Suprapubic skin (tissue), 4 donors: ENCODE results near the gene IQCN. TPM values are rescaled to one million over a fixed set of nuclear protein-coding genes. Genes with fewer than 3 reads are reported as not detected.
A peak's percentile ranks its signal among the peaks of the same experiment; 100 is the strongest.

Experiments
- DNase-seq, 2 donors: peaks; one replicate each; pipeline ENCODE4 v3.0.0-alpha.2; 2019; ENCODE audit warnings: low spot score in 2 of 2
- H3K27ac ChIP-seq: fragments of 200-600 bp; sonication (generic); one replicate; pipeline ENCODE4 v1.5.1; 2019
- H3K27me3 ChIP-seq: fragments of 200-600 bp; sonication (generic); one replicate; pipeline ENCODE4 v1.5.1; 2019
- H3K36me3 ChIP-seq: fragments of 200-600 bp; sonication (generic); one replicate; pipeline ENCODE4 v1.5.1; 2019
- H3K4me1 ChIP-seq: fragments of 200-600 bp; sonication (generic); one replicate; pipeline ENCODE4 v1.5.1; 2019
- H3K4me3 ChIP-seq: fragments of 200-600 bp; sonication (generic); one replicate; pipeline ENCODE4 v1.5.1; 2019; ENCODE audit warnings: mild to moderate bottlenecking
- H3K9me3 ChIP-seq: fragments of 200-600 bp; sonication (generic); one replicate; pipeline ENCODE4 v1.5.1; 2019
- EP300 ChIP-seq: sonication (generic); formaldehyde crosslinking; IDR thresholded peaks from one replicate; pipeline ENCODE4 v1.6.1; 2017; ENCODE audit warnings: antibody characterized with exemption
- POLR2A ChIP-seq, 2 donors: fragments of 450-650 bp; IDR thresholded peaks; one replicate each; pipeline ENCODE4 v1.6.1; 2017; ENCODE audit warnings: antibody characterized with exemption in 2 of 2, mild to moderate bottlenecking in 2 of 2, moderate library complexity in 2 of 2
- POLR2AphosphoS5 ChIP-seq, 3 donors: sonication (generic); formaldehyde crosslinking; IDR thresholded peaks; one replicate each; pipeline ENCODE4 v1.6.1; 2017; ENCODE audit warnings: antibody characterized with exemption in 3 of 3
- WGBS: methylation state at CpG from one replicate; pipeline ENCODE4 v1.1.5; 2018; 5-methylcytosine and 5-hydroxymethylcytosine counted together
- total RNA-seq, 4 donors: library from RNA; depleted of rRNA; stranded (reverse); fragments of >200 nt; gene quantifications; one replicate each; pipeline ENCODE4 v1.1.0, GENCODE V29; 2016
- TF ChIP-seq, protein P1 (sequence below), 2 donors: fragments of 200-600 bp in 1 of 2; fragments of 450-650 bp in 1 of 2; sonication (generic) in 1 of 2; IDR thresholded peaks; one replicate each; pipeline ENCODE4 v1.5.1; 2016 to 2019; ENCODE audit warnings: antibody characterized with exemption in 2 of 2, mild to moderate bottlenecking in 1 of 2, moderate library complexity in 1 of 2

IQCN gene
- total RNA-seq, 4 donors from 2014 or later: 8.1 to 27.6 (median 13.6) TPM

DNA sequence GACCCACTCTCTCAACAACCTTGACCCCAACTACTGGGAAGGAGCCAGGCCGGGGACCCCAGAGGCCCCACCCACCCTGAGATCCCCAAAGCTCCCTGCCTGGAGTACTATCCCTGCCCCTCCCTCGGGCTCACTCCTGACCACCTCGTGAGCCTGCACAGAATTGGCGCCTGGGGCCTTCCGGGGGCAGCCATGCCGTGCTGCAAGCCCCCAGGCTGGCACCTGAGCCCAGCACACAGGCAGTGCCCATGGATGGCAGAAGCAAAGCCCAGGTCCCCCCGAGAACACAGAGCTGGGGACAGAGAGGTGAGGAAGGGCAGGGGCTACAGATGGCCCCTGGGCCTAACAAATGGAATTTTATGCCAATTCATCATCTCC is 34.7 kb upstream of the IQCN start:
- WGBS: 100% methylated on average over 2 of the region's 7 CpGs
- H3K9me3 ChIP-seq: no peaks in the 10 kb centered on the region
- peaks cover 40% of the 10 kb centered on the region for H3K36me3 ChIP-seq
- DNase-seq: no peak
- peaks cover 40% of the 10 kb centered on the region for H3K4me1 ChIP-seq
- TF ChIP-seq EP300 (no peak), POLR2A (IDR thresholded peaks at IDR 0.05) (no peak), POLR2AphosphoS5 (IDR thresholded peaks at IDR 0.05) (no peak)
- TF ChIP-seq, protein P1, sequence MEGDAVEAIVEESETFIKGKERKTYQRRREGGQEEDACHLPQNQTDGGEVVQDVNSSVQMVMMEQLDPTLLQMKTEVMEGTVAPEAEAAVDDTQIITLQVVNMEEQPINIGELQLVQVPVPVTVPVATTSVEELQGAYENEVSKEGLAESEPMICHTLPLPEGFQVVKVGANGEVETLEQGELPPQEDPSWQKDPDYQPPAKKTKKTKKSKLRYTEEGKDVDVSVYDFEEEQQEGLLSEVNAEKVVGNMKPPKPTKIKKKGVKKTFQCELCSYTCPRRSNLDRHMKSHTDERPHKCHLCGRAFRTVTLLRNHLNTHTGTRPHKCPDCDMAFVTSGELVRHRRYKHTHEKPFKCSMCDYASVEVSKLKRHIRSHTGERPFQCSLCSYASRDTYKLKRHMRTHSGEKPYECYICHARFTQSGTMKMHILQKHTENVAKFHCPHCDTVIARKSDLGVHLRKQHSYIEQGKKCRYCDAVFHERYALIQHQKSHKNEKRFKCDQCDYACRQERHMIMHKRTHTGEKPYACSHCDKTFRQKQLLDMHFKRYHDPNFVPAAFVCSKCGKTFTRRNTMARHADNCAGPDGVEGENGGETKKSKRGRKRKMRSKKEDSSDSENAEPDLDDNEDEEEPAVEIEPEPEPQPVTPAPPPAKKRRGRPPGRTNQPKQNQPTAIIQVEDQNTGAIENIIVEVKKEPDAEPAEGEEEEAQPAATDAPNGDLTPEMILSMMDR (IDR thresholded peaks at IDR 0.05): no peak
- H3K27me3 ChIP-seq: no peaks in the 10 kb centered on the region
- H3K4me3 ChIP-seq: no peak overlapping the region
- no peak overlapping the region for H3K27ac ChIP-seq

DNA sequence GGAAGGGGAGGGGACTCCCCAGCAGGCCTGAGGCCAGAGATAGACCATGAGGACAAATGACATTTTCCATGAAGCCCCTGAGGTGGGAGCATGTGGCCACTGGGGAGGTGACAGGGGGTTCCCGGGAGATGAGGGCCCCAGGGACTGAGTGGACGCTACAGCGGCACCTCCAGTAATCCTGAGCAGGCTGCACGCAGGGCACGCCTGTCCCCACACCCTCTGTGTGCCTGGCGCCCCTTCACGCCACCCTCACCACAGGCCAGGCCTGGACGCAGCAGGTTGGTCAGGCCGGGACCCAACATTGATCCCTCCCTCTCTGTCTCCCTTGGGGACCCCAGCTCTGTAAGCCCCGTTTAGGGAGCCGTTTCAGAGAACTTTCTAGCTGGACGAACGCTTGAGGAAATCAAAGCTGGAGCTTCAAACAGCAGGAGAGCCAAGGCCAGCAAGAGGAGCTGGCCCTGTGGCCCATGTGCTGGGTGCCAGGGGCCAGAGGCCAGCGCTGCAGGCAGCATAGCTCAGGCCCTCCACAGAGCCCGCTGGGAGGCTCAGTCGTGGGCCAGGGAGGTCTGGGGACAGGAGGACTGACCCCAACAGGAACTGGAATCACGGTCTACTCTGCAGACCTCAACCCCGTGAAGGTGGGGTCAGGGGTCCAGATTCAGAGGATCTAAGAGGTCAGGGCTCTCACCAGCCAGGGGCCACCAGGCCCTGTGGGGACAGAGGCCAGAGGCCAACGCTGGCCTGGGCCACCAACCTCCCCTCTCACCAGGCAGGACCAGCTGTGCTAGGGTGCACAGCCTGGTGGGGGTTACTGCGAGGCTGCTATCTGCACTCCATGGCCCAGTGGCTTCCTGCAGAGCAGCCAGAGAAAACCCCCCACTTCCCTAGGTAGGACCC is 34.0 kb upstream of the IQCN start:
- H3K4me1 ChIP-seq: peaks cover 47% of the 10 kb centered on the region
- no peak for DNase-seq
- H3K36me3 ChIP-seq: peaks cover 37% of the 10 kb centered on the region
- WGBS: 81% methylated on average over 5 of the region's 20 CpGs
- peak overlapping the region; percentile 20 for H3K27ac ChIP-seq
- no peak overlapping the region for H3K4me3 ChIP-seq
- H3K9me3 ChIP-seq: no peaks in the 10 kb centered on the region
- H3K27me3 ChIP-seq: no peaks in the 10 kb centered on the region
- TF ChIP-seq, protein P1 (IDR thresholded peaks at IDR 0.05): no peak
- TF ChIP-seq POLR2A (IDR thresholded peaks at IDR 0.05): no peak
- no peak for TF ChIP-seq EP300
- TF ChIP-seq POLR2AphosphoS5 (IDR thresholded peaks at IDR 0.05): no peak

DNA sequence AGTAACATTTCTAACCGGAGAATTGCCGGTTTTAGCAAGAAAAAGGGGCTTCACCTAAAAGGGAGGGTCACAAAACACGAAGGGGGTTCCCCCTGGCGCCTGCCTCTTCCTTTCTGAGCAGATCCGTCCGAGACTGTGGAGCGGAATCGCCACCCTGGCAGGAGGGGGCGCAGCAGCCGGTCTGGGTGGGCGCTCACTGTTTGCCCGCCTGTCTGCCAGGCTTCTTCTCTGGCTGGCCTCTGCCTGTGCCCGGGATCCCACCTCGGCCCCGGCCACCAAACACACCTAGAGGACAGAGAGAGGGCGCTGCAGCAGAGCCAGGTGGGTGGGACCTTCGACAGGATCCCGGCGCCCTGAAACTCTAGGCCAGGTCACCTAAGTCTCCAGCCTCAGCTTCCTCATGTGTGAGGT is 33.0 kb upstream of the IQCN start:
- Histone ChIP-seq H3K27me3 (no peaks in the 10 kb centered on the region), H3K36me3 (peaks cover 28% of the 10 kb centered on the region), H3K4me3 (no peak overlapping the region), H3K9me3 (no peaks in the 10 kb centered on the region), H3K27ac (peak overlapping the region; percentile 20), H3K4me1 (peaks cover 57% of the 10 kb centered on the region)
- 53% methylated on average over 7 of the region's 19 CpGs for whole genome bisulfite sequencing
- TF ChIP-seq EP300: no peak
- DNase-seq: no peak

DNA sequence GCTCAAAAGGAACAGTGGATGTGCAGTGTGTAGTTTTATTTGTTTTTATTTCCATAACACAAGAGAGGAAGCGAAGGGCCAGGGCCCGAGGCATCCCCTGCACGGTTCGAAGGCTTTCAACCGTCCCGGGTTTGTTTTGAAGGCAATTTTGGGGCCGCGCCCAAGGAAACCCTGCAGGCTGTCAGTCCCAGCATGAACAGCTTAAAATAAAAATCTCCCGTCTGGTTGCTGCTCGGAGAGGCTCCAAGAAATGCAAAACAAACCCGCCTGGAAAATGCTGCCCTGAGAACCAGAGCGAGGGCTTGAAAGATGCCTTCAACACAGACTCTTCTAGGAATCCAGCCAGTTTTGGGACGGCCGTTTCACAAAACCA is 32.6 kb upstream of the IQCN start:
- WGBS: 55% methylated on average over 14 of the region's 14 CpGs
- peak overlapping the region; percentile 12 for H3K27ac ChIP-seq
- no peak for DNase-seq
- H3K36me3 ChIP-seq: peaks cover 24% of the 10 kb centered on the region
- no peak overlapping the region for H3K4me3 ChIP-seq
- H3K9me3 ChIP-seq: no peaks in the 10 kb centered on the region
- no peaks in the 10 kb centered on the region for H3K27me3 ChIP-seq
- peaks cover 59% of the 10 kb centered on the region for H3K4me1 ChIP-seq
- no peak for TF ChIP-seq POLR2AphosphoS5 (IDR thresholded peaks at IDR 0.05)
- no peak for TF ChIP-seq EP300
- no peak for TF ChIP-seq POLR2A (IDR thresholded peaks at IDR 0.05)
- TF ChIP-seq, protein P1 (IDR thresholded peaks at IDR 0.05): no peak

DNA sequence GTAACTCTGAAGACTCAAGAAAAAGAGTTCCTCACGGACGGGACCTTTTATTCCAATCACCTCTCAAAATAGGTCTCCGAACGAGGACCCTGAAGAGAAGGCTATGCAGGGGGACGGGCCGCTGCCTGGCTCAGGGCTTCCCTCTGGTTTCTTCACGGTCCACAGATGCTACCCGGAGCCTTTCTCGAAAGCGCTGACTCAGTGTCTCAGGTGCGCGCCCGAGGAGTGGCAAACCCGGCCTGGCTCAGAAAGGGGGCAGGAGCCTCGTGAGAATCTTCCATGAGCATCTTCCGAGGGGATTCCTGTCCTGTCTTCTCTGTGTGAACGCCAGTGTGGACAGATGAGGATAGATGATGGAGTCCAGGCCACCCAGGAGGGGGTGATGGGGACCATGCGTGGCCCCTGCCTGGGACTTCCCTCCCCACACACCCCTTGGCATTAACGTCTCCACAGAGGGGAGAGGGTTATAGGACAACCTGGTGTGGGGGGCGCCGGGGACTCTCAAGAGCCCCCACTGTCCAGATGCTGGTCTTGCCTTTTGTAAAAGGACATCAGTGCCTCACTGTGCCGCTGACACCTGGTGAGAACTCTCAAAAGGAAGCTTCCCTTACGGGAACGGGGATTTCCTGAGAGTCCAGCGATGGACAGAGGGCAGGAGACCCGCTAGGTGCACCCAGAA is 32.1 kb upstream of the IQCN start:
- Histone ChIP-seq H3K27ac (no peak overlapping the region), H3K9me3 (no peaks in the 10 kb centered on the region), H3K27me3 (no peaks in the 10 kb centered on the region), H3K4me3 (no peak overlapping the region), H3K4me1 (peaks cover 61% of the 10 kb centered on the region), H3K36me3 (peaks cover 19% of the 10 kb centered on the region)
- TF ChIP-seq EP300 (no peak), POLR2A (IDR thresholded peaks at IDR 0.05) (no peak), POLR2AphosphoS5 (IDR thresholded peaks at IDR 0.05) (no peak)
- TF ChIP-seq, protein P1 (IDR thresholded peaks at IDR 0.05): no peak
- DNase-seq: no peak
- WGBS: 90% methylated on average over 18 of the region's 26 CpGs
